Fibroblast of skin of abdomen (primary cell): ENCODE results near the gene CDH22. TPM values are rescaled to one million over a fixed set of nuclear protein-coding genes. Genes with fewer than 3 reads are reported as not detected.

Experiments
- DNase-seq: peaks from one replicate; pipeline ENCODE4 v3.0.0-alpha.2; 2013
- polyA plus RNA-seq, 2 experiments: library from polyadenylated mRNA; unstranded; fragments of 120-200 nt; gene quantifications; one replicate each; pipeline ENCODE4 v1.2.1, GENCODE V29; 2013; ENCODE audit not compliant: insufficient read length in 2 of 2

The CDH22 gene, protein sequence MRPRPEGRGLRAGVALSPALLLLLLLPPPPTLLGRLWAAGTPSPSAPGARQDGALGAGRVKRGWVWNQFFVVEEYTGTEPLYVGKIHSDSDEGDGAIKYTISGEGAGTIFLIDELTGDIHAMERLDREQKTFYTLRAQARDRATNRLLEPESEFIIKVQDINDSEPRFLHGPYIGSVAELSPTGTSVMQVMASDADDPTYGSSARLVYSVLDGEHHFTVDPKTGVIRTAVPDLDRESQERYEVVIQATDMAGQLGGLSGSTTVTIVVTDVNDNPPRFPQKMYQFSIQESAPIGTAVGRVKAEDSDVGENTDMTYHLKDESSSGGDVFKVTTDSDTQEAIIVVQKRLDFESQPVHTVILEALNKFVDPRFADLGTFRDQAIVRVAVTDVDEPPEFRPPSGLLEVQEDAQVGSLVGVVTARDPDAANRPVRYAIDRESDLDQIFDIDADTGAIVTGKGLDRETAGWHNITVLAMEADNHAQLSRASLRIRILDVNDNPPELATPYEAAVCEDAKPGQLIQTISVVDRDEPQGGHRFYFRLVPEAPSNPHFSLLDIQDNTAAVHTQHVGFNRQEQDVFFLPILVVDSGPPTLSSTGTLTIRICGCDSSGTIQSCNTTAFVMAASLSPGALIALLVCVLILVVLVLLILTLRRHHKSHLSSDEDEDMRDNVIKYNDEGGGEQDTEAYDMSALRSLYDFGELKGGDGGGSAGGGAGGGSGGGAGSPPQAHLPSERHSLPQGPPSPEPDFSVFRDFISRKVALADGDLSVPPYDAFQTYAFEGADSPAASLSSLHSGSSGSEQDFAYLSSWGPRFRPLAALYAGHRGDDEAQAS
- polyA plus RNA-seq (2013, experiment 1 of 2; ENCODE audit: insufficient read length) = not detected
- polyA plus RNA-seq (2013, experiment 2 of 2; ENCODE audit: insufficient read length) = not detected

DNA sequence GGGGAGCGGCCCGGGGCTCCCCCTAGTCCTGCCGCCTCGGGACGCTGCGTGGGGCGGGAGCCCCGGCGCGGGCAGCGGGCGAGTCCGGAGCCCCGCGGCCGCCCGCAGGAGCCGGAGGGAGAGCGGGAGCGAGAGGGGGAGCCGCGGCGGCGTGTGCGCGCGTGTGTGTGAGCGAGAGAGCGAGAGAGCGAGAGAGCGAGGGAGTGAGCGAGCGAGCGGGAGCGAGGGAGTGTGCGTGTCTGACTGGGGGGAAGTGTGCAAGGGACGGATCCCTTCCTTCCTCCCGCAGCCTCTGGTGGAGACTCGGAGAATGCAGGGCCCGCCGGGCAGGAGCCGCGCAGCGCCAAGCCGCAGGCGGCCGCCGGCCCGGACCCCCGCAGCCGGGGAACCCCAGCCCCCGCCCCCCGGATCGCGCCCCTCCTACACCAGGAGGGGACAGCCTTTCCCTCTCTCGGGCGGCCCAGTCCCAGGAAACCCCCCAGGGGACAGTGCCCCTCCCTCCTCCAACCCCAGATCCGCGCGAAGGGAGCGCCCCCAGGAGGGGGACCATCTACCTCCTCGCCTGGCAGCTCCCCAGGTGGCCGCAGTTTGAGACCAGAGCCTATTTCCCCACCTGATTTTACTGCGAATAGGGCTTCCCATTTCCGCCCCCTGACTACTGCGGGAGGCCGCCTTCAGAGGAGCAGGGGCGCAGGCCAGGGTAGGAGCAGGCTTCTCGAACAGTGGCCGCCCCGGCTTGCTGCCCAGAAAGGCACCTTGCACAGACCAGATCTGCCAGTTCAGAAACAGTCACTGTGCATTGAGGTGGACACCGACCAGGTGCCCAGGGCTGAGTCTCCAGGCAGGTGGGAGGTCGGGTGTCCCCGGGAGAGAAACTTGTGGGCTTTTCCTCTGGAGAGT lies at the start of gene CDH22:
TSS of gene CDH22 (minus strand) at position 241 of the 900 bp plus-strand sequence. CDS start 57,204 bp downstream, outside the sequence.
- DNase-seq = peak; percentile 26

DNA sequence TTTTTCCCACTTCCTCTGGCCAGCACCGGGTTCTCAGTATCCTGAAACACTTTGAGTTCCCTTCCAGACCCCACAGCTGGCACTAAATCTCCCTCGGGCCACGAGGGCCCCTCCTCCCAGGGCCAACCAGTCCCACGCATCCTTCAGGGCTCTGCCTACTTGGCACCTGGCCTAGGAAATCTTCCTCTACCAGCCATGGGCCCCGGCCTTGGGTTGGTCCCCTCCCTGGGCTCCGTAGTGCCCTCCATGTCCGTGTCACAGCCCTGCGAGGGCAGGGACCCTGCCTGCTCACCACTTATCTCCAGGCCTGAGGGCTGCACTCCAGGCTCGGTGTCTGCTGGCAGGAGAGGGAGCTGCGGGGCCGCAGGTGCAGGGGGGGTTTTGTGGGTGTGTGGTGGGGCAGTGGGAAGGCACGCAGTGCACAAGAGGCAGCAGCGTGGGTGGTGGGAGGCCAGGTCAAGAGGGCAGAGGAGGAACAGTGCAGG lies 48.8 kb upstream of the CDH22 start:
- no peak for DNase-seq

GRCh38 chr20:46356195-46357029 lies 48.1 kb upstream of the CDH22 start:
- no peak for DNase-seq

DNA sequence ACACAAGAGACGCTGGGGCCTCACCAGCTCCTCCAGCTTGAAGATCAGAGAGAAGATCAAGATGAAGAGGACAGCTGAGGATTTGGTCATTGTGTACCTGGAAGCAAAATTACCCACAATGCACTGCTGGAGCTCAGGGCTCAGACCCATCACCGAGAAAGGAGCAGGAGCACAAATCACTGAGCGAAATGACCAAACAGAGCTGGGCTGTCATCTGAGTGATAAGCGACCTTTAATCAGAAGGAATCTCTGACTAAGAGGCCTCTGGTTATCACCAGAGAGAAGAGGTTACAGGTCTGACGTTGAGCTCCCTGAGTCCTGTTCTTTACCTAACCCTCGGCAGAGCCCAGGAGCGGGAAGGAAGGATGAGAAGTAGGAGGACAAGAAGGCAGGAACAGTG lies 47.5 kb upstream of the CDH22 start:
- no peak for DNase-seq

DNA sequence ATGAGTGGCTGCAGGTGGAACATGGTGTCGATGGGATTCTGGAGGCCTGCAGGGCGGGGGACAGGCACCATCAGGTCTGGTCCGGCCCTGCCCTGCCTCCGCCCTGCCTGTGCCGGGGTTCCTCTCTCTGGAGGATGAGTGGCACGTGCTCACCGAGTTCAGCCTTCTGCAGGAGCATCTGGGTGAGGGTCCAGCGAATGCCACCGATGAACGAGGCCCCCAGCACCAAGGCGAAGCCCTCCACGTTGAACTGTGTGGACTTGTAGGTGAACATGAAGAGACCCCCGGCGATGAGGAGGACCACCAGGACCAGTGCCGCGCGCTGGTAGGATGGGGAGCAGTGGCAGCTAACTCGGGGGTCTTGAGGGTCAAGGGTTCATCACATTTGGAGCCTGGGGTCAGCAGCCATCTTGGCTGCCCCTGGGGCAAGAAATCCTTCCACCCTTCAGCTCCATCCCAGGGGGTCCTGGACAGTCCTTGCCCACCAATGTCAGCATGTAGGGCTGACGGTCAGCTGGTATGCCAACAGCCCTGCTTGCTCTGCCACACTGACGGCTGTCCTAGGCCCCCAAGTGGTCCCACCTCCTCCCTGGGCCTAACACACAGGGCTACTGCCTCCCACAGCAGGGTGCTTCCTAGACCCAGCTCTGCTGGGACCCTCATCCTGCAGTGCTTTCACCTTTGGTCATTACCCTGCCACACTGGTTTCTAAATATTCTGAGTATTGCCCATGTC lies 46.8 kb upstream of the CDH22 start:
- DNase-seq = no peak

DNA sequence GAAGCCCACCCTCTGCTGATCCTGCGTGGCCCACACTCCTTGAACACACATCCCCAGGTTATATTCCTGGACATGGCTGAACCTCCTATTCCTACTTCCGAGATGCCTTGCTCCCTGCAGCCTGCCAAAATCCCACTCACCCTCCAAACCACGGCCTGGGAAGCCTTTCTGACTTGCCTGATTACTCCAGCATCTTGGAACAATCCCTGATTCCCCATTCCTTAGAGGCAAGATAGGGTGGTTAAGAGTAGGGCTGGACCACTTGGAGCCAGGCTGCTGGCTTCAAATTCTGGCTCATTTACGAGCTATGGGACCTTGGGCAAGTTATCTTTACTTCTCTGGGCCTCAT lies 45.9 kb upstream of the CDH22 start:
- DNase-seq = no peak

- DNase-seq = no peak
Observed at GRCh38 chr20:46353500-46354206, 45.4 kb upstream of the CDH22 start.

DNA sequence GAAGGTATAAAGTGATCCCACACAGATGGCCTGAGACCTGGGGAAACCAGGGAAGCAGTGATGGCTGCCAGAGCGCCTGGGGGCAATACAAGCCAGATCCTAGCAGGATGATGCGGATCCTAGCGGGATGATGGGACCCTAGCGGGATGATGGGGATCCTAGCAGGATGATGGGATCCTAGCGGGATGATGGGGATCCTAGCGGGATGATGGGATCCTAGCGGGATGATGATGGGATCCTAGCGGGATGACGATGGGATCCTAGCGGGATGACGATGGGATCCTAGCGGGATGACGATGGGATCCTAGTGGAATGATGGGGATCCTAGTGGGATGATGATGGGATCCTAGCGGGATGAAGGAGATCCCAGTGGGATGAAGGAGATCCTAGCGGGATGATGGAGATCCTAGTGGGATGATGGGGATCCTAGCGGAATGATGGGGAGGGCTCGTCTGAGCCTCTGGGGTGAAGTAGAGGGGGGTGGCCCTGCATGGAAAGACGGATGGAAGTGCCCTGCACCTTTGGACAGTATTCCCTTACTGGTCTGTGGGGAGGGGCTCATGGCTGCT lies 44.2 kb upstream of the CDH22 start:
- DNase-seq = no peak

DNA sequence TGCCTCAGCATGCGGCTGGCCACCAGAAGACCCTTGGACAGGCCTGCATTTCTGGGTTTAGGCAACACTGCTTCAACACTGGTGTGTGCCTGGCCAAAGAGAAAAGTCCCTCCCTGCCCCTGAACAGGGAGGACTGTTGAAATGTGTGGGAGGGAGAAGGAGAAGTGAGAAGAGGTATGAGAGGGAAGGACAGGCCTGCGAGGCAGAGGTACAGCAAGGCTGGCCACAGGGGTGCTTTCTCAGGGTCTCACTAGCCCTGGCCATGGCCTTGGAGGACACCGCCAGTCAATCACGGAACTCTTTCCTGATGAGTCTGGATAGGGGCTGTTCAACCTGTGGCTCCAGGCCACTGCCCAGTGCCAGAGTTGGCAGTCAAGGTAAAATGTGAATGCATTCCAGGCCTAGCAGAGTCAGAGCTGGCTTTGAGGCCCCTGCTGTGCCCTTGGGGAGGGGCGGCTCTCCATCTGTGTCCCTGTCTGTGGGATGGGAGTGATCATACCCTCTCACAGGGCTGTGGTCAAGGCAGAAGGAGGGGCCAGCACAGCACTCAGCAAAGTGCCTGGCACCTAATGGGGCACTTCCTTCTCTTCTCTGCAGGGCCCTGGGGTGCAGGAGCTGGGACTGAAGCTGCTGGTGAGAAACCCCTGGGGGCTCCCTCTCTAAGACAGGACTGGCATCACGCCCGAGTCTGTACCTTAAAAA lies 43.2 kb upstream of the CDH22 start:
- no peak for DNase-seq

DNA sequence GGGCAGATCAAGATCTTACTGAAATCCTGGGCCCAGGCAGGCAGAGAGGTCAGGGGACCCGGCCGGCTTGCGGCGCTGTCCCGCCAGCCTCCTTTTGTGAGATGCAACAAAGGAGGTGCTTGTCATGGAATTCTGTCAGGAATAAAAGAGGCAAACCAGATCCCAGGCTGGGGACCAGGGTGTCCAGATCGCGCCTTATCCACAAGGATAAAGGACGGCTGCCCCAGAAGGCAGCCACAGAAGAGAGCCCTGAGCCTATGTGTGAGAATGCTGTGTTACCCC lies 42.6 kb upstream of the CDH22 start:
- DNase-seq = no peak

- peak; percentile 85 for DNase-seq
Observed at GRCh38 chr20:46350201-46350985, 42.1 kb upstream of the CDH22 start.

DNA sequence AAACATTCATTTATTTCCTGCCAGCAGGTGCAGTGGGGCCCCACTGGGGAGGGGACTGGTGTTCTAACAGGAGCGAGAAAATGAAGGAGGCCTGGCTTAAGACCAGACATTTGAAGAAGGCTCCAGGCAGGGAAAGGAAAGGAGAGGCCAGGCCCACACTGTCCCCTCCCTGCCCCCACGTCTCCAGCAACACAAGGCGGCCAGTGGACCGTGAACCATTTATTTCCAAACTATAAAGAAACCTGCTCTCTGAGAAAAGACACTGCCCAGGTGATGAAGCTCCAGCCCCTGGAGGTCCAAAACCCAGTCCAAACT lies 41.4 kb upstream of the CDH22 start:
- DNase-seq = no peak

GRCh38 chr20:46349035-46349741 lies 40.9 kb upstream of the CDH22 start:
- DNase-seq = peak; percentile 30

- peak; percentile 24 for DNase-seq
Observed at GRCh38 chr20:46347841-46348803, 39.8 kb upstream of the CDH22 start.

GRCh38 chr20:46346770-46347169 lies 38.5 kb upstream of the CDH22 start:
- DNase-seq = no peak

DNA sequence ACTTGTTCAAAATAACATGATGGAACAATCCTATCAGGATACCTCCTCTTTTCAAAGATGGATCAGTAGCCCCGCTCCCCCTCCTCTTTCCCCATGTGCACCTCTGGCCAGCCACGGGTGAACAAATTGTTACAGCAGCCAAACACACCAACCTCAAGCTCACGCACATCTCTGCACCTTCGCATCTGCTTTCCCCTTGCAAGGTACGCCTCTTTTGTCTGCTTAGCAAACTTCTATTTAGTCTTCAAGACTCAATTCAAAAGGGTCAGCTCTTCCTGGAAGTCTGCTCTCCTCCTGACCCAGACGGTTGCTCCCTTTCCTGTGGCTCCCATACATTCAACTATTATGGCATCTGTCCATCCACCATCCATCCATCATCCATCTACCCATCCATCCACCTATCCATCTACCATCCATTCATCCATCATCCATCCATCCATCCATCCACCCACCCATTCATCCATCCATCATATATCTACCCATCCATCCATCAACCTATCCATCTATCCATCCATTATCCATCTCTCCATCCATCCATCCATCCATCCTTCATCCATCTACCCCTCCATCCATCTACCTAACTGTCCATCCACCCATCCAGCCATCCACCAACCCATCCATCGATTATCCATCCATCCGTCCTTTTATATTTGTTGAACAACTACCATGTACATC lies 36.3 kb upstream of the CDH22 start:
- no peak for DNase-seq
